Fibroblast of lung (primary cell): ENCODE data around the gene UBE2E2. TPM values are rescaled to one million over a fixed set of nuclear protein-coding genes. Genes with fewer than 3 reads are reported as not detected.

Source experiments
- DNase-seq, 2 donors: peaks; one replicate each; pipeline versions ENCODE4 v3.0.0 to v3.0.0-alpha.2; 2010; ENCODE audit warnings: low read depth in 2 of 2
- H2AFZ ChIP-seq: 2 replicates; pipeline ENCODE4 v1.5.1; 2012; ENCODE audit warnings: low read length, control low read depth, inconsistent platforms
- H3K27ac ChIP-seq: 2 replicates; pipeline ENCODE4 v1.5.1; 2011; ENCODE audit warnings: low read length, control low read depth; ENCODE audit not compliant: insufficient read depth
- H3K27me3 ChIP-seq: 2 replicates; pipeline ENCODE4 v1.5.1; 2011; ENCODE audit warnings: mild to moderate bottlenecking, low read length; ENCODE audit not compliant: control insufficient read depth, insufficient read depth
- H3K36me3 ChIP-seq: 2 replicates; pipeline ENCODE4 v1.5.1; 2011; ENCODE audit warnings: low read length; ENCODE audit not compliant: control insufficient read depth, insufficient read depth
- H3K4me1 ChIP-seq: 2 replicates; pipeline ENCODE4 v1.5.1; 2011; ENCODE audit warnings: low read length; ENCODE audit not compliant: control insufficient read depth, insufficient read depth; ENCODE audit errors: extremely low read depth
- H3K4me2 ChIP-seq: 2 replicates; pipeline ENCODE4 v1.5.1; 2011; ENCODE audit warnings: low read length, control low read depth; ENCODE audit not compliant: insufficient read depth; ENCODE audit errors: extremely low read depth
- H3K4me3 ChIP-seq, 4 experiments: fragments of 200-600 bp in 1 of 4; sonication (generic) in 1 of 4; replicated peaks in 1 of 4; 2 replicates each; pipeline ENCODE4 v1.5.1; 2011 to 2016; ENCODE audit warnings: low read length in 4 of 4, low read depth in 3 of 4, mild to moderate bottlenecking in 3 of 4, control low read depth in 2 of 4, inconsistent platforms in 1 of 4, mixed read lengths in 1 of 4; ENCODE audit not compliant: insufficient read depth in 1 of 4; ENCODE audit errors: control extremely low read depth in 1 of 4
- H3K79me2 ChIP-seq: 2 replicates; pipeline ENCODE4 v1.5.1; 2012; ENCODE audit warnings: mild to moderate bottlenecking, low read length, inconsistent platforms; ENCODE audit not compliant: control insufficient read depth, insufficient read depth
- H3K9ac ChIP-seq: 2 replicates; pipeline ENCODE4 v1.5.1; 2011; ENCODE audit warnings: mild to moderate bottlenecking, low read length, control low read depth; ENCODE audit not compliant: insufficient read depth
- H3K9me3 ChIP-seq: 2 replicates; pipeline ENCODE4 v1.5.1; 2012; ENCODE audit warnings: low read depth, low read length; ENCODE audit not compliant: control insufficient read depth, insufficient read depth
- H4K20me1 ChIP-seq: 2 replicates; pipeline ENCODE4 v1.5.1; 2011; ENCODE audit warnings: low read length; ENCODE audit not compliant: control insufficient read depth, insufficient read depth; ENCODE audit errors: extremely low read depth
- EZH2 ChIP-seq: IDR thresholded peaks from 2 replicates; pipeline ENCODE4 v1.5.1; 2012; ENCODE audit warnings: low read length, control low read depth, mild to moderate bottlenecking; ENCODE audit errors: missing control alignments
- polyA plus RNA-seq, 2 donors: library from polyadenylated mRNA; depleted of rRNA in 1 of 2; stranded (reverse) in 1 of 2; unstranded in 1 of 2; fragments of >200 nt; gene quantifications; 2 replicates each; pipeline ENCODE4 v1.2.1, GENCODE V29; 2011 to 2012; ENCODE audit warnings: missing spikeins in 1 of 2
- total RNA-seq: library from RNA; depleted of rRNA; stranded (reverse); fragments of >200 nt; gene quantifications from 2 replicates; pipeline ENCODE4 v1.2.1, GENCODE V29; 2014
- TF ChIP-seq, protein P1 (sequence below), 2 donors: IDR thresholded peaks in 1 of 2; conservative IDR thresholded peaks in 1 of 2; 1 replicate in 1 of 2; 2 replicates in 1 of 2; pipeline ENCODE4 v1.5.1; 2011 to 2012; ENCODE audit warnings: low read length in 2 of 2, control low read depth in 1 of 2, inconsistent platforms in 1 of 2, low read depth in 1 of 2, mild to moderate bottlenecking in 1 of 2

Gene UBE2E2
- total and polyA plus RNA-seq, 2 donors (not counting 1 experiment from before 2014, with no cell fraction given): 79.8 to 127 TPM

DNA sequence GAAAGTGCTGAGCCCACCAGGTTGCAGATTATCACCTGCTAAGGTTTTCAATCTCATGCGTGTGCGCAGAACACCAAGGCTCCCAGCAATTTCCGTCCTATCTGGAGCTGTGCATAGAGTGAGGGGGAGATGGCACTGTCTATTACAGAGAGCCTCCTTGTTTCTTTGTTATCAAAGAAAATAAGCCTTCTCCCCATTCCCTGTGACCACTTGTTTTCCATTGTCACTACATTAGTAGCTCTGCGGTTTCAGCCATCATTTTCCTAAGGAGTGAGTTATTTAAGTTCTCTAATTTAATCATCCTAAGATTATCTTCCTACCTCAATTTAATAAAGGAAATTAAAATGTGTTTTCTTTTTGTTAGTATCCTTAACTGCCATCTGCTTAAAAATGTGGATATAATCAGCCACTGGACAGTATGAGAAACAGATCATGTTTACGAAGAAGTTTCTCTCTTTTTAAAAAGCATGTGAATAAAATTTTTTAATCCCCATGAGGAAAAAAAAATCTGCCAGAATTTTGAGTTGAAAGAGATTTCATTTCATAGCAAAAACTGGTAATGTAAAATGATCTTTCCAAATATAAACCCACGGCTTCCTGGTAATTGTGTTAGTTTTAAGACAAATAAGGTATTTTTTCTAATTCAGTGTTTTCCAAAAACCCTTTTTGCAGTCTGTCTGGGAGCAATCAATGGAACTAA, 430.3 kb downstream of the UBE2E2 start:
- H3K27me3 ChIP-seq: no peaks in the 10 kb centered on the region
- H2AFZ ChIP-seq: no peak overlapping the region
- H3K79me2 ChIP-seq: no peaks in the 10 kb centered on the region
- H3K4me3 ChIP-seq: no peak overlapping the region
- TF ChIP-seq, protein P1, sequence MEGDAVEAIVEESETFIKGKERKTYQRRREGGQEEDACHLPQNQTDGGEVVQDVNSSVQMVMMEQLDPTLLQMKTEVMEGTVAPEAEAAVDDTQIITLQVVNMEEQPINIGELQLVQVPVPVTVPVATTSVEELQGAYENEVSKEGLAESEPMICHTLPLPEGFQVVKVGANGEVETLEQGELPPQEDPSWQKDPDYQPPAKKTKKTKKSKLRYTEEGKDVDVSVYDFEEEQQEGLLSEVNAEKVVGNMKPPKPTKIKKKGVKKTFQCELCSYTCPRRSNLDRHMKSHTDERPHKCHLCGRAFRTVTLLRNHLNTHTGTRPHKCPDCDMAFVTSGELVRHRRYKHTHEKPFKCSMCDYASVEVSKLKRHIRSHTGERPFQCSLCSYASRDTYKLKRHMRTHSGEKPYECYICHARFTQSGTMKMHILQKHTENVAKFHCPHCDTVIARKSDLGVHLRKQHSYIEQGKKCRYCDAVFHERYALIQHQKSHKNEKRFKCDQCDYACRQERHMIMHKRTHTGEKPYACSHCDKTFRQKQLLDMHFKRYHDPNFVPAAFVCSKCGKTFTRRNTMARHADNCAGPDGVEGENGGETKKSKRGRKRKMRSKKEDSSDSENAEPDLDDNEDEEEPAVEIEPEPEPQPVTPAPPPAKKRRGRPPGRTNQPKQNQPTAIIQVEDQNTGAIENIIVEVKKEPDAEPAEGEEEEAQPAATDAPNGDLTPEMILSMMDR (conservative IDR thresholded peaks at IDR 0.05 in 1 of 2, IDR thresholded peaks at IDR 0.05 in 1 of 2; ENCODE audit: low read depth in 1 of 2, low read length in 2 of 2): no peak
- TF ChIP-seq EZH2: no peak
- H3K36me3 ChIP-seq: no peaks in the 10 kb centered on the region
- DNase-seq: no peak
- H3K9ac ChIP-seq: no peak overlapping the region
- H3K4me2 ChIP-seq: no peak overlapping the region
- H3K9me3 ChIP-seq: no peaks in the 10 kb centered on the region
- no peaks in the 10 kb centered on the region for H4K20me1 ChIP-seq
- H3K27ac ChIP-seq: no peak overlapping the region
- H3K4me1 ChIP-seq: no peaks in the 10 kb centered on the region

DNA sequence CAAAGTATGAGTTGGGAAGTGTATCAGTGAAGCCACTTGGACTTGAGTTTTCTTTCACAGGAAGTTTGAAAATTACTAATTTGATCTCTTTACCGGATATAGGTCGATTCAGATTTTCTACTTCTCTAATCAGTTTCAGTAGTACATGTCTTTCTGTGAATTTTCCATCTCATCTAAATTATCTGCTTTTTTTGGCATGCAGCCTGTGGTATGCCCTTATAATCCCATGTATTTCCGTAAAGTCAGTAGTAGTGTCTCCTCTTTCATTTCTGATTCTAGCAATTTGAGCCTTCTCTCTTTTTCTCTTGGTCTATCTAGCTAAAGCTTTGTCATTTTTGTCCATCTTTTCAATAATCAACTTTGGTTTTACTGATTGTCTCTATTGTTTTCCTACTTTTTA, 434.2 kb downstream of the UBE2E2 start:
- Histone ChIP-seq H3K9me3 (no peaks in the 10 kb centered on the region), H3K4me3 (no peak overlapping the region), H2AFZ (no peak overlapping the region), H3K36me3 (no peaks in the 10 kb centered on the region), H3K27ac (no peak overlapping the region), H3K4me1 (no peaks in the 10 kb centered on the region), H4K20me1 (no peaks in the 10 kb centered on the region), H3K27me3 (no peaks in the 10 kb centered on the region), H3K9ac (no peak overlapping the region), H3K79me2 (no peaks in the 10 kb centered on the region), H3K4me2 (no peak overlapping the region)
- no peak for DNase-seq
- TF ChIP-seq EZH2: no peak
- TF ChIP-seq, protein P1 (conservative IDR thresholded peaks at IDR 0.05 in 1 of 2, IDR thresholded peaks at IDR 0.05 in 1 of 2; ENCODE audit: low read depth in 1 of 2, low read length in 2 of 2): no peak

DNA sequence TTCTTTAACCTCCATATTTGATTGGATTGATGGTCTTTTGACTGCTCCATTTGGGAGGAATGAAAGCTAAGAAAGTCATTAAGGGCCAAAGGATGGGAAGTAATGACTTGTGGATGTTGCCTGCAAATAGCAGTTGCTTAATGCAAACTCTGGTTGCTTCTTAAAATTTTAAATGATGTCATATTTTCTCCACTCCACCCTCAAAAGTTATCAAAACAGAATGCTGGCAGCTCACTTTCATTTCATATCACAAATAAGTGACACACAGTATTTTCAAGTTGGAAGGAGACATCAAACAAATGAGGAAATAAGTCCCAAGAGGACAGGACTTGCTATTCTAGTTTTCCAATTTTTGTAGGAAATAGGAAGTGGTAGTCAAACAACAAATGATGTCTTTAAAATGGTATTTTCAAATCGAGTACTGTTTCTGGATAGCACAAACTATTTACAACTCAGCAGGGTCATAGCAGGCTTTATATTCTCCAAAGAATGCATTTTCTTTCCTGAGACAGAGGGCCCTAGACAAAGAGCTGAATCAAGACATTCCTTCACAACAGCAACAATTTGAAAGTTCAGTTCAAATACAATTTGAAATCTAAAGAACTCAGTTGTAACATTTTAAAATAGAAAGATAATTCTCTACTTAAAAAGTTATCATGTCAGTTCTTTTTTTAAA, 437.5 kb downstream of the UBE2E2 start:
- Histone ChIP-seq H3K79me2 (no peaks in the 10 kb centered on the region), H3K4me2 (no peak overlapping the region), H3K9me3 (no peaks in the 10 kb centered on the region), H3K36me3 (no peaks in the 10 kb centered on the region), H3K4me1 (no peaks in the 10 kb centered on the region), H3K27ac (no peak overlapping the region), H3K4me3 (no peak overlapping the region), H3K27me3 (no peaks in the 10 kb centered on the region), H3K9ac (no peak overlapping the region), H2AFZ (no peak overlapping the region), H4K20me1 (no peaks in the 10 kb centered on the region)
- no peak for DNase-seq
- TF ChIP-seq, protein P1 (conservative IDR thresholded peaks at IDR 0.05 in 1 of 2, IDR thresholded peaks at IDR 0.05 in 1 of 2; ENCODE audit: low read depth in 1 of 2, low read length in 2 of 2): no peak
- TF ChIP-seq EZH2: no peak
